NOMO-1 (cell line): Measurements from ENCODE around the gene C1orf232.

Source experiments
- DNase-seq, 2 experiments: peaks; one replicate each; lab custom pipeline; 2025; ENCODE audit not compliant: unreplicated experiment in 2 of 2; lab: John Stamatoyannopoulos, UW

Gene C1orf232

DNA sequence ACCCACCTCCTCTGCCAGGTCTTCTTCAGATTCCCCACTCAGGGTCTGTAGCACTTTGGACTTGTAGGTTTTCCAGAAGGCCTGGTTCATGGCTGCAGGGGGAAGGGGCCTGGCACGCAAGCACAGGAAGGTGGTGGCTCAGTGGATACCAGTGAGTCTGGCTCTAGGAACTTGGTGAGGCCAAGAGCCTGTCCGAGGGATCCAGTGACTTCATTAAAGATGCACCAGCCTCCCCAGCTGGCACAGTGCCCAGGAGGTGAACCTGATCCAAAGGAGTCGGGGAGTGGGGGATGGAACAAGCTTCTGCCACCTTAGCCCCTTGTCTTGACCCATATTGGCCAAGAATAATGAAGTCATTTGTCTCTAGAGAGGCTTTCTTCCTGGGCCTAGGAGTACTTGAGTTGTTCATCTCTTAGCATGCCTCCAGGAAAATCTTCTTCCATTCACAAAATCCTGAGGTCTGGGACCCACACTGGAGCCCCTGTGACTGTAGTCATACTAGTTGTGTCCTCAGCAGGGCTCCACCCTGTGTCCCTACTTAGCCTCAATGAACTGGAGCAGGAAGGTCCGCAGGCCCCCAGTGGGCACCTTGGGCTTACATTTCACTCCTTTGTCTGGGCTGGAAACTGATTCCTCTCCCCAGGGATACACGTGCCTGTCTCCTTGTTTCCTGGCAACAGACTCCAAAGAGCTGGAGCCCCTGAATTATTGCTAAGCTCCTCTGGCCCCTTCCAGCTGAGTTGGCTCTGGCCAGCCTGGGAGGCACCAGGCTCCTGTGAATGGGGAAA, at the start of gene C1orf232:
Gene C1orf232 (minus strand): TSS at position 554 of the 788 bp plus-strand sequence. CDS start 464 bp downstream, at position 90.
- no peak for DNase-seq

DNA sequence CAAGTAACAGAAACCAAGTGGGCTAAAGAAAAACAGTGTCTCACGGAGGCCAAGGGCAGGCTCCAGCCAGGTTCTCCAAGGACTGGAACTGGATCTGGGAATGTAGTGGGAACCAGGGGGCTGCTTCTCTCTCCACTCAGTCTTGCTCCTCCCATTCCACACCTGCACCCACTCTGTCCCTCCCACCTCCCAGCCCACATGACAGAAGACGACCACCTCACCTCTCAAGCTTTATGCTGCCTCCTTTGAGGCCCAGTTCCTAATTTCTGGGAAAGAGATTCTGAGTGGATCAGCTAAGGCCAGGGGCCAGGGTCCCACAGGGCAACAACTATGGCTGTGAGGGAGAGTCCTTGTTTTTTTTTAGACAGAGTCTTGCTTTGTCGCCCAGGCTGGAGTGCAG, 46.5 kb upstream of the C1orf232 start:
- DNase-seq: no peak

DNA sequence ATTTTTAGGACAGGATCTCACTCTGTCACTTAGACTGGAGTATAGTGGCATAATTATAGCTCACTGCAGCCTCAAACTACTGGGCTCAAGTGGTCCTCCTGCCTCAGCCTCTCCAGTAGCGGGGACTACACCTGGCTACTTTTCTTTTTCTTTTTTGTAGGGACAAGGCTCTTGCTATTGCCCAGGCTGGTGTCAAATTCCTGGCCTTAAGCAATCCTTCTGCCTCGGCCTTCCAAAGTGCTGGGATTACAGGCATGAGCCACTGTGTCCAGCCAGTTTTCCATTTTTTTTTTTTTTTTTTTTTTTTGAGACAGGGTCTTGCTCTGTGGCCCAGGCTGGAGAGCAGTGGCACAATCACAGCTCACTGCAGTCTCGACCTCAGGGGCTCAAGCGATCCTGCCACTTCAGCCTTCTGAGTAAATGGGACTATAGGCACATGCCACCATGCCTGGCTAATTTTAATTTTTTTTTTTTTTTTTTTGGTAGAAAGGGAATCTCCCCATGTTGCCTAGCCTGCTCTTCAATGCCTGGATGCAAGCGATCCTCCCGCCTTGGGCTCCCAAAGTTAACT, 44.7 kb upstream of the C1orf232 start:
- no peak for DNase-seq

DNA sequence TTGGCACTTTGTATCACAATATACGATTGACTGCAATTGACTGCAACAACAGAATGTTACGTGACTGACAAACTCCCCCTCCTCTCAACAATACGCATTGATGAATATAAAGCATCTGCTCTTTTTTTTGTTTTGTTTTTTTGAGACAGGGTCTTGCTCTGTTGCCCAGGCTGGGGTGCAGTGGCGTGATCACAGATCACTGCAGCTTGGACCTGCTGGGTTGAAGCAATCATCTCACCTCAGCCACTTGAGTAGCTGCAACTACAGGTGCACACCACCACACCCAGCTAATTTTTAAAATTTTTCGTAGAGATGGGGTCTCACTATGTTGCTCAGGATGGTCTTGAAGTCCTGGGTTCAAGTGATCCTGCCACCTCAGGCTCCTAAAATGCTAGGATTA, 44.0 kb upstream of the C1orf232 start:
- DNase-seq: no peak

DNA sequence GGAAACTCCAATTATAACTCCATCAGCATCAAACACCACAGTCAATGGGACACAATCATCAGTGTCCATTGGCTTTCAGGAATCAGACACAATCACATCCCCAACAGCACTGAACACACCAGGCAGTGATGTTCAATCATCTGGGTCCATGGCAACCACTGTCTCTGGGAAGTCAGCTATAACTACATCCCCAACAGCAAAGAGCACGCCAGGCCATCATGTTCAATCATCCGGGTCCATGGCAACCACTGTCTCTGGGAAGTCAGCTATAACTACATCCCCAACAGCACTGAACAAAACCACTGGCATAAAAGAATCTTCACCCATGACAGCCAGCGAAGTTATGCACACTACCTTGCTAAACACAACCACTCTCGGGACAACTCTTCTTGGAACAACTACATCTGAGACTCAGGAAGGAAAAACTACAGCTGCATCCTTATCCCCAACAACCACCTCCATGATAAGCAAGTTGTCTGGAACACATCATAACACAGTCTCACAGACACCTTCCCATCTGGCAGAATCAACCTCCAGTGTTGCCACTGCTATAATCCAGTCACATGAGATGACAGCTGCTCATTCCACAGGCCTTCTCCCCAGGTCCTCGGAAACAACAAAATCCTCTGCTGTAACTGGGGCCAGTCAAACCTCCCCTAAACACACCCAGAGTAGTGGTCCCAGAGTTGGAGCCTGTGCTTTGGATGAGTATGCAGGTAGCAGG, 41.5 kb upstream of the C1orf232 start:
- no peak for DNase-seq

DNA sequence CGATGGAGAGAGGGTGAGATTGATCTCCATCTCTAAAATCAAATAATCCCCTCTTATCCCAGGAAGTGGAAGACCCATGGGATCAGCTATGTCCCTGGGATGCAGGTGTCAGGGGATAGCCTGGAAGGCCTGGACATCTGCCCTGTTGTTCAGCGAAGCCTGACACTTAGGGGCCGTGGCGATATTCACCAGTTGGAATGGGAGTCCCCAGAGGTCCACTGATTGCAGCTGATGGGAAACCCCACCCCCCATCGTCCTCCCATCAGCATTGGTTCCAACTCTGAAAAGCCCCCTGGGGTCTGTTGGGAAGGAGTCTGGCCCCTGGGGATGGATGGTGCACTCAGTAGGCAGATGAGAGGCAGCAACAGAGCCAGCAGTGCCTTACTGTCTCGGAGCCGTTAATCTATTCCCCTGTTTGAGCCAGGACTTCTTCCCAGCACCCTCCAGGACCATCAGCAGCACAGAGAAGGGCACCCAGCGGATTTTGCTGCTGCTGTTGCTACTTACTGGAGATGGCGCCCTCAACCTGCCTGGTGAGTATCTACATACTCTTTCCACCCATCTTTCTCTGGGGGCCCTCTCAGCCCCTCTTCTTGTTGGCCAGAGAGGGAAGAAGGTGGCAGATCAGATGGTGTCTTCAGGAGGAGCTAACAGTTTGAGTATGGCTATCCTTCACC, 35.0 kb upstream of the C1orf232 start:
- no peak for DNase-seq

DNA sequence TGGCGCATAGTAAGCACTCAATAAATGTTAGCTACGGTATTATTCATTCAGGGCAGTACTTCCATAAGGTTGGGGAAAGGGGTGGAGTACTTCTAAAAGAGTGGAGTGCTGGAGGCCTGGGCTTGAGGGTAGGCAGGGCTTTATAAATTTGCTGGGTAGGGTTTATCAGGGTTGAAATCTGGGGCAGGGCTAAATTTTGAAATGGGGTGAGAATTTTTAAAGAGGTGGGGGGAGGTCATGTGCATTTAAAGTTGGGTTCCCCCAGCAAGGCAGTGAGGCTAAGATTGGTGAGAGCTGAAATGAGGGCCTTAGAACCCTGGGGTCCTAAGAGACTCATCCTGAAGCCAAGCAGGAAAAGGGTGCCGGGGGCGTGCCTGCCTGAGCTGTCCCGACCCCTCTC, 31.6 kb upstream of the C1orf232 start:
- no peak for DNase-seq

DNA sequence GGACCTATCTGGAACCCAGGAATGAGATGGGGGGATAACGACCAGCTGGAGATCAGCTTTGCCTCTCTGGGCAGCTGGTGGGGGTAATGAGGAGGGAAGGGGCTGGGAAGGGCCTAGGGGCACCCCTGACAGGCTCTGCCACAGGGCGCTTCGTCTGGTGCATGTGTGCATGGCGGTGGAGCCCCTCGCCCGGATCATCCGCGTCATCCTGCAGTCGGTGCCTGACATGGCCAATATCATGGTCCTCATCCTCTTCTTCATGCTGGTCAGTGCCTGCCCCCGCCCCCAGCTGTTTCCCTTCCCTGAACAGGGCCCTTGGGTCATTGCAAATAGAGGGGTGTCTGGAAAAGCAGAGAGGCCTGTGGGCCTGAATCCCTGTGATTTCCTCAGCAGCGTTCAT, 29.1 kb upstream of the C1orf232 start:
- DNase-seq: no peak

DNA sequence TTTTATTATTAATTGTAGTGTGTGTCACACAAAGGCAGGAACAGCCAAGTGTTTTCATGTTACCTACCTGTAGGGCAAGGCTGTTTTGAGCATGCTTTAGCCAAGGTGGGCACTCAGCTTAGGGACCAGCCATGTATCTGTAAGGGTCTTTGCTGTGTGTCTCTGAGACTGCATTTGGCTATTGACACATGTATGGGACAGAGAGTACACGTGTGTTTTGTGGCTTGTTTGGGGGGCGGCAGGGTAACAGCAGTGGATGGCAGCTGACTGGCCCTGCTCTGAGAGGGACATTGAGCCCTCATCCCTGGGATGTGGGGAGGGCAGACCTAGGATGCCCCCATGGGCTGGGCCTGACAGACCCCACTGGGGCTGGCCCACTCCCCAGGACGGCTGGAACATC, 28.5 kb upstream of the C1orf232 start:
- DNase-seq: no peak

DNA sequence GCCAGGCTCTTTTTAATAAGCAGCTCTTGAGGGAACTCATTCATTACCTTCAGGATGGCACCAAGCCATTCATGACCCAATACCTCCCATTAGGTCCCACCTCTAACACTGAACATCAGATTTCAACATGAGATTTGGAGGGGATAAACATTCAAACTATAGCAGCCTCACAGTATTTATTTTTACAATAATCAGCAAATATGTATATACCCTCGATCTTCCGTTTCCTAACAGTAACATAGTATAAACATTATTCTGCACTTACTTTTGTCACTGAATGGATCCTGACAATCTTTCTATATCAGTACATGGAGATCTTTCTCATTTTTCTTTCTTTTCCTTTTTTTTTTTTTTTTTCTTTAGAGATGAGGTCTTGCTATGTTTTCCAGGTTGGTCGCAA, 27.0 kb upstream of the C1orf232 start:
- DNase-seq: no peak

DNA sequence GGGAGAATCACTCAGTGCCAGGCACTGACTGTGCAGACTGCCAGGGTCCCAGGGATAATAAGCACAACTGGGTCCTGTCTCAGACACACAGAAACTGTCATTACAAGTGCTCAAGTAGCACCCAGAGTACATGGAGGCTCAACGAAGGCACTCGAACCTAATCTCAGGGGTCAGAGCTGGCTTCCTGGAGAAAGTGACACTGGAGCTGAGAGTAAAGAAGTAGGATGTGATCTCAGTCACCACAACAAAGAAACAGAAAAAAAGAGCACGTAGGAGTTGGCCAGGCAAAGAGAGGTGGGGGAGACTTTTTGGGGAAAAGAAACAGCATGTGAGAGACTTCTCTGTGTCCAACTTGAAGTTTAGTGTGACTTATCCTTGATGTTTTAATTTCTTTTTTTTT, 23.0 kb upstream of the C1orf232 start:
- no peak for DNase-seq

DNA sequence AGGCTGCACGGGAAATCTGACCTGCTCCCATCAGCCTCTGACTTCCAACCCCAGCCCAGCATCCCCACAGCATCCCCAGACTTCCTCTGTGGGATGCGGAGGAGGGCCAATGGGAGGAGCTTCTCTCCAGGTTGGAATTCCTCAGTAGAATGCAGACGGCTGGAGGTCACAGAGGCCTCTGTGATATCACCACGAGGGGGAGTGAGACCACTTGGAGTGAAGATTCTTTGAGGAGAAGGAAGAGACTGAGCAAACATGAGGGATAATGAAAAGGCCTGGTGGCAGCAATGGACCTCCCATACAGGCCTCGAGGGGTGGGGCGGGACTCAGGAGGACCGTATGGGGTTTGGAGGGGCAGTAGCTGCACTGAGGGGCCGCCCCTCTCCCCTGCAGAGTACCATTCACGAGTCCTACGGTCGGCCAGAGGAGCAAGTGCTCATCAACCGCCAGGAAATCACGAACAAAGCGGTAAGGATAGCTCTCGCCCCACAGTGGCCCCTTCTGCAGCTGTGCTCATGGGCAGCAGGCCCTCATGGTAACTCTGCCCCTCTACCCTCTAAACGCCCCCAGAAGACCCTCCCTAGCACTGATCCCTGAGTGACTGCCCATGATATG, 21.7 kb upstream of the C1orf232 start, which contains the start of gene CATSPER4:
Gene CATSPER4 (plus strand): TSS at position 230 of the 615 bp plus-strand sequence. CDS start 26 bp downstream, at position 256.
- DNase-seq: peak in 1 of 2 experiments; percentile 9

DNA sequence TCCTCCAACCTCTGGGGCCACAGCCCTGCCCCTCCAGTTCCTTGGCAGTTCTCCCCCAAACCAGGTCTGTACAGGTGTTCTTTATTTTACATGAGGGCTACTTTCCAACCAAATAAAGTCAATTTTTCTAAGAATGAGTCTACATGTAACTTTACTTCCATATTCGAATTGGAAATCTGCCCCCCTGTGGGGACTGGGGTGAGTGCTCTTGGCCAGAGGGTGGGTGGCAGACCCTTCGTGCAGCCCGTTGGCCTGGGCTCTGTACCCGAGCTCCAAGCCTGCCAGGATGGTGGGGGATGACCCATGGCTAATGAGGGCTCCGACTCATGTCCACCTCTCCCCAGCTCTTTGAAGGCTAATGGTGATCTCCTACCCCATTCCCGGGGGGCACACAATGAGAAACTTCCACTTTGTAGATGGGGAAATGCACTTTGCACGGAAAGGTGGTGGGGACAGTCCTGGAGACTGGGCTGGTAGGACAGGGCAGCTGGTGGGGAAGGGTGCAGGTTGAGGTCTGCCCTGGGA, 21.1 kb upstream of the C1orf232 start:
- no peak for DNase-seq

DNA sequence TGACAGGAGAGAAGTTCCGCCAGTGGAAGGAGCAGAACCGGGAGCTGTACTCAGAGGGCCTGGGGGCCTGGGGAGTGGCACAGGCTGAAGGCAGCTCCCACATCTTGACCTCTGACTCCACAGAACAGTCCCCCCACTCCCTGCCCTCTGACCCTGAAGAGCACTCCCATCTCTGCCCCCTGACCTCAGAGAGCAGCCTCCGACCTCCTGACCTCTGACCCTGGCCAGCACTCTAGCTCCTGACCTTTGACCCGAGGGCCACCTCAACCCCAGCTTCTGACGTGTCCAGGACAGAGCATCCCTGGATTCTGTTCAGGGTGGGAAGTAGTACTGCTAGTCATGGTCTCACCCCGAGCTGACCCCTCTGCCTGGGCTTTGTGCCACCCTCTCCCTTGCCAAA, 20.6 kb upstream of the C1orf232 start:
- no peak for DNase-seq

DNA sequence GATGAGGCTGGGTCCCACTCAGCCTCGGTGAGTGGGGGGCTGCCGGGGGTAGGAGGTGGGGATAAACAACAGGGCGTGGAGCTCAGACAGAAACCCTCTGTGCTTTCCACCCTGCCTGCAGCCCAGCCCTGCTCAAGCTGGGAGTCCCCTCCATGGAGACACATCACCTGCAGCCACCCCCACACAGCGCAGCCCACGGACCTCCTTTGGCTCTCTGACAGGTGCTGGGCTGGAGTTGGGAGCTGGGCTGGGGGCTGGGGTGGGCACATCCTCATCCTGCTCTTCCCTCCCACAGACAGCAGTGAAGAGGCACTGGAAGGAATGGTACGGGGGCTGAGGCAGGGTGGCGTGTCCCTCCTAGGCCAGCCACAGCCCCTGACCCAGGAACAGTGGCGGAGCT, 19.7 kb upstream of the C1orf232 start:
- DNase-seq: no peak

DNA sequence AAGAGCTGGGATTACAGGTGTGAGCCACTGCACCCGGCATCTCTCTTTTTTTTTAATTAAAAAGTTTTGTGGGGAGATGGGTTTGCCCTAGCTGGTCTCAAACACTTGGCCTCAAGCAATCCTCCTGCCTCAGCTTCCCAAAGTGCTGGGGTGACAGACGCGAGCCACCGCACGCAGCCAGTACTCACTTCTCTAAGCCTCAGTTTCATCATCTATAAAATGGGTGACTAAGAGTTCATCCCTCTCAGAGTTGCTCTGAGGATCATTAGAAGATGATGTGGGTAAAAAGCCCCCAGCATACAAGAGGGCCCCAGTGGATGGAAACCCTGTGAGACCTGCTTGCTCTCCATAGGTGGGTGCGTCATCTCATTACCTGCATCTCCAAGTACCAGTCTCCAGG, 19.1 kb upstream of the C1orf232 start:
- no peak for DNase-seq

DNA sequence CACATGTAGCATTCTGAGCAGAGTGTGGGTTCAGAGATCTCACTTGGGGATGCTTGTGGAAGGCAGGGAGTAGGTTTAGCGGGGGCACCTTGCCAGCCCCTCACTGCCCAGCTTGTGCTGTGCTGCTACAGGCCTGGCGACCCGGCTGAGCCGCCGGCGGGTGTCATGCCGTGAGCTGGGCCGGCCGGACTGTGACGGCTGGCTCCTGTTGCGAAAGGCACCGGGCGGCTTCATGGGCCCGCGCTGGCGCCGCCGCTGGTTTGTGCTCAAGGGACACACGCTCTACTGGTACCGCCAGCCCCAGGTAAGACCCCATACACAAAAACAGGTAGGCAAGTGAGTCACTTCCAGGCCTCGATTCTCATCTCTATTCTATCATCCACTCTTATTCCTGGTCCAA, 16.1 kb upstream of the C1orf232 start:
- no peak for DNase-seq

DNA sequence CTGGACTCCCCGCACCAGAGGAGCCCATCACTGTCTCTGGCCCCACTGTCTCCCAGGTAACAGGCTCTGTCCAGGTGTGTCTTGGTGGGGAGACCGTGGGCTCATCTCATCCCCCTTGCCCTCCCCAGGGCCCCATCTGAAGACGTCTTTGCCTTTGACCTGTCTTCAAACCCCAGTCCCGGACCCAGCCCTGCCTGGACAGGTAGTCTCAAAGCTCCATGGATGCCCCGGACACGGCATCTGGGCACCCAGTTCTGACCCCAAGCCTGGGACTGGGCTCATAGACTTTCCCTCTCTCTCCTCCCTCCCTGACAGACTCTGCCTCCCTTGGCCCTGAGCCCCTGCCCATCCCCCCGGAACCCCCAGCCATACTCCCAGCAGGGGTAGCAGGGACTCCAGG, 15.3 kb upstream of the C1orf232 start:
- no peak for DNase-seq

DNA sequence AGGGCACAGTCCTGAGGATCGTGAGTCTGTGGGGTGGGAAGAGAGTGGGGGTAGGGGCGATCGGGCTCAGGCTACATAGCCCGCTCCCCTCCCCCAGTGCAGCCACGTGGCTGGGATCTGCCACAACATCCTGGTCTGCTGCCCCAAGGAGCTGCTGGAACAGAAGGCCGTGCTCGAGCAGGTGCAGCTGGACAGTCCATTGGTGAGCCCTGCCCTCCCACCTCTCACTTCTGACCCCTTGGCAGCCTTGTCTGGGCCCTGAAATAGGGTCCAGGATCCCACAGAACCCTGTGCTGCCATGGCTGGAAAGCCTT, 13.6 kb upstream of the C1orf232 start:
- no peak for DNase-seq

DNA sequence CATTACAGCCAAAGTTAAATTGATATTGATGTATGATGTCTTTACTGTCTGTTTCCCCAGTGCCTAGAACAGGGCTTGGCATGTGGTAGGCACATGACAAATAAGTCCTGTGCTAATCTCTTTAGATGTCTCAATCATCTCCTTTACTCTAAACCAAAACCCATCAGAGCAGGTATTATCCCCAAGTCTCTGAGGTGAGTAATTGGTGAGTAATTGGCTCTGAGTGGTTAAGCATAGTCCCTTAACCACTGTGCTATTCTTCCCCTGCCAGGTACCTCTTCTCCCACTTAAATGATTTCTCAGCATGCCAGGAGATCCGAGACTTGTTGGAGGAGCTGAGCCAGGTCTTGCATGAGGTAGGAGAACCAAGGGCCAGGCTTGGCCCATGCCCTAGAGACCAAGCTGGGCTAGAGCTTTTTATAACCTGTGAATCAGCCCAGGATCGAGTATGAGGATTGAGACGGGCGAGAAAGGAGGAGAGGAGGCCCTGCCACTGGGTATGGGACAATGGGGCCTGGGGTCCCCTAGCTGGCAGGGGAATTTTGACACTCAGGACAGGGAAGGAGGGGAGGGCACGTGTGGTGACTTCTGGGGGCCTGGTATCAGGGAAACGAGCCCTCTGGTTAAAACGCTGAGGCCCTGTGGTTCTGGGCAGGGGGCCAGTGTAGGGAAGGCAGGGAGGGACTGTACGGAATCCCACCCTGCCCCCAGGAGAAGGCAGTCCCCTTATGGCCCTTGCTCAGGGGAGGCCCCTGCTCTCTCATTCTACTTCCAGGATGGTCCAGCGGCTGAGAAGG, 13.0 kb upstream of the C1orf232 start:
- no peak for DNase-seq
